ENCODE results near the gene COQ7.

Gene COQ7

GRCh38 chr16:19073344-19073743 lies 5.9 kb downstream of the COQ7 start:
- Histone ChIP-seq H3K9me2 (replicated peaks; ENCODE audit: control insufficient read depth, low read length) (no peaks in the 10 kb centered on the region), H3K27ac (ENCODE audit: low read depth, low read length) (no peak overlapping the region), H3K27me3 (ENCODE audit: control insufficient read depth, low read length) (no peaks in the 10 kb centered on the region), H4K20me1 (ENCODE audit: control insufficient read depth, insufficient read depth, low read depth, low read length) (no peaks in the 10 kb centered on the region), H3K36me3 (ENCODE audit: control insufficient read depth, low read length) (peaks cover 12% of the 10 kb centered on the region; the same call in 1 of the 2 replicates), H3K4me1 (ENCODE audit: control insufficient read depth, low read length) (peaks cover 8% of the 10 kb centered on the region), H3K79me2 (ENCODE audit: control insufficient read depth, low read length) (peaks cover 9% of the 10 kb centered on the region), H3K4me2 (ENCODE audit: low read length) (no peak overlapping the region), H3K4me3 (ENCODE audit: low read length) (no peak overlapping the region), H3F3A (ENCODE audit: control insufficient read depth, insufficient read depth) (no peaks in the 10 kb centered on the region), H3K9me3 (ENCODE audit: control insufficient read depth, insufficient read depth, low read length) (no peaks in the 10 kb centered on the region)
- TF ChIP-seq CTCF (IDR thresholded peaks at IDR 0.05; ENCODE audit: low read depth, low read length, poor library complexity, severe bottlenecking) (no peak), EZH2phosphoT487 (IDR thresholded peaks at IDR 0.05; ENCODE audit: borderline replicate concordance, low read length) (no peak)

GRCh38 chr16:19073863-19074262 lies 6.4 kb downstream of the COQ7 start:
- Histone ChIP-seq H3K4me3 (ENCODE audit: low read length) (no peak overlapping the region), H3K4me1 (ENCODE audit: control insufficient read depth, low read length) (peaks cover 3% of the 10 kb centered on the region), H3K27me3 (ENCODE audit: control insufficient read depth, low read length) (no peaks in the 10 kb centered on the region), H3K4me2 (ENCODE audit: low read length) (no peak overlapping the region), H4K20me1 (ENCODE audit: control insufficient read depth, insufficient read depth, low read depth, low read length) (no peaks in the 10 kb centered on the region), H3K36me3 (ENCODE audit: control insufficient read depth, low read length) (peaks cover 12% of the 10 kb centered on the region; the same call in 1 of the 2 replicates), H3K79me2 (ENCODE audit: control insufficient read depth, low read length) (peaks cover 4% of the 10 kb centered on the region), H3K9me3 (ENCODE audit: control insufficient read depth, insufficient read depth, low read length) (no peaks in the 10 kb centered on the region), H3K27ac (ENCODE audit: low read depth, low read length) (no peak overlapping the region), H3K9me2 (replicated peaks; ENCODE audit: control insufficient read depth, low read length) (no peaks in the 10 kb centered on the region), H3F3A (ENCODE audit: control insufficient read depth, insufficient read depth) (no peaks in the 10 kb centered on the region)
- TF ChIP-seq EZH2phosphoT487 (IDR thresholded peaks at IDR 0.05; ENCODE audit: borderline replicate concordance, low read length) (no peak), CTCF (IDR thresholded peaks at IDR 0.05; ENCODE audit: low read depth, low read length, poor library complexity, severe bottlenecking) (no peak)

- Histone ChIP-seq H3K9me2 (replicated peaks; ENCODE audit: control insufficient read depth, low read length) (no peaks in the 10 kb centered on the region), H3K27me3 (ENCODE audit: control insufficient read depth, low read length) (no peaks in the 10 kb centered on the region), H3K4me1 (ENCODE audit: control insufficient read depth, low read length) (no peaks in the 10 kb centered on the region), H3K9me3 (ENCODE audit: control insufficient read depth, insufficient read depth, low read length) (no peaks in the 10 kb centered on the region), H3K4me3 (ENCODE audit: low read length) (no peak overlapping the region), H3F3A (ENCODE audit: control insufficient read depth, insufficient read depth) (no peaks in the 10 kb centered on the region), H3K36me3 (ENCODE audit: control insufficient read depth, low read length) (peaks cover 15% of the 10 kb centered on the region; the same call in 1 of the 2 replicates), H3K79me2 (ENCODE audit: control insufficient read depth, low read length) (no peaks in the 10 kb centered on the region), H3K4me2 (ENCODE audit: low read length) (no peak overlapping the region), H4K20me1 (ENCODE audit: control insufficient read depth, insufficient read depth, low read depth, low read length) (no peaks in the 10 kb centered on the region), H3K27ac (ENCODE audit: low read depth, low read length) (no peak overlapping the region)
- TF ChIP-seq EZH2phosphoT487 (IDR thresholded peaks at IDR 0.05; ENCODE audit: borderline replicate concordance, low read length) (no peak), CTCF (IDR thresholded peaks at IDR 0.05; ENCODE audit: low read depth, low read length, poor library complexity, severe bottlenecking) (no peak)
Measured at GRCh38 chr16:19075511-19075910, 8.1 kb downstream of the COQ7 start.

Measured in DOHH2 (cell line).